Measurements from ENCODE around the gene ATP6V0A4.
"Not testable (repeated sequence)": the region's sequence is repeated elsewhere in the genome, so short reads cannot be mapped to it uniquely, and the experiment has no call there.

- TF ChIP-seq CTCF (IDR thresholded peaks at IDR 0.05; ENCODE audit: insufficient read depth, low read length, poor library complexity, severe bottlenecking); EZH2phosphoT487 (conservative IDR thresholded peaks at IDR 0.05; ENCODE audit: low read length): not testable (repeated sequence)
Measured at GRCh38 chr7:138688037-138688436, 110.0 kb downstream of the ATP6V0A4 start.
